Nephron (organoid): Measurements from ENCODE around the gene MUC13.

ENCODE experiments used
- H3K27ac Mint-ChIP-seq, 3 experiments: 2 replicates each; pipeline ENCODE4 v1.8.0; 2020; ENCODE audit warnings: mixed read lengths in 3 of 3, mild to moderate bottlenecking in 2 of 3, moderate library complexity in 1 of 3
- H3K27me3 Mint-ChIP-seq: 2 replicates; pipeline ENCODE4 v1.8.0; 2021; ENCODE audit warnings: low read depth, mild to moderate bottlenecking, moderate library complexity, mixed read lengths
- H3K36me3 Mint-ChIP-seq: 2 replicates; pipeline ENCODE4 v1.8.0; 2020; ENCODE audit warnings: low read depth, mixed read lengths
- H3K4me1 Mint-ChIP-seq: 2 replicates; pipeline ENCODE4 v1.8.0; 2020; ENCODE audit warnings: mixed read lengths
- H3K4me3 Mint-ChIP-seq, 3 experiments: 2 replicates each; pipeline ENCODE4 v1.8.0; 2020; ENCODE audit warnings: mild to moderate bottlenecking in 3 of 3, mixed read lengths in 3 of 3, moderate library complexity in 2 of 3
- H3K9me3 Mint-ChIP-seq: 2 replicates; pipeline ENCODE4 v1.8.0; 2020; ENCODE audit warnings: mixed read lengths
- TF ChIP-seq, protein P1 (sequence below), 3 experiments: fragments of 200-600 bp; sonication (generic); IDR thresholded peaks; one replicate each; pipeline ENCODE4 v1.5.0; 2021; ENCODE audit warnings: antibody characterized with exemption in 3 of 3; ENCODE audit not compliant: unreplicated experiment in 3 of 3

The MUC13 gene

DNA sequence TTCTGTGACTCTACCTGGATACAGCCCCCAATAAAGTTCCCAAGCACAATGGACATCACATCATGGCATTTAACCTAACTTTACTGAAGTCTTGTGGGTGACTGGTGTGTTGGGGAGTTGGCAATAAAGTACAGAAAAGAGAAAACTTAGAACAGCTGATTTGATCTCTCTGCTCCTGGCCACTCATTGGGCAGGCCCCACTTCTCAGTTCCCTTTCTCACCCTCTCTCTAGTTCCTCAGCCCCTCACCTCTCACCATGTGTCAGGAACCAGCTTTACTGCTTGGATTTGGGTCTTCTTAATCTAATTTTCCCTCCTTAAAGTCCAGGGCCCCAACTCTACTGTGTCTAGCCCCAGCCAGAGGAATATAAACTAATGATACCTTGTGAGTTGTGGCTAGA lies 713 bp upstream of the MUC13 start:
- Mint-ChIP-seq H3K9me3 (peaks cover 3% of the 10 kb centered on the region), H3K36me3 (no peaks in the 10 kb centered on the region), H3K27ac (no peak overlapping the region), H3K4me3 (no peak overlapping the region), H3K4me1 (no peaks in the 10 kb centered on the region), H3K27me3 (peaks cover 16% of the 10 kb centered on the region)
- TF ChIP-seq, protein P1, sequence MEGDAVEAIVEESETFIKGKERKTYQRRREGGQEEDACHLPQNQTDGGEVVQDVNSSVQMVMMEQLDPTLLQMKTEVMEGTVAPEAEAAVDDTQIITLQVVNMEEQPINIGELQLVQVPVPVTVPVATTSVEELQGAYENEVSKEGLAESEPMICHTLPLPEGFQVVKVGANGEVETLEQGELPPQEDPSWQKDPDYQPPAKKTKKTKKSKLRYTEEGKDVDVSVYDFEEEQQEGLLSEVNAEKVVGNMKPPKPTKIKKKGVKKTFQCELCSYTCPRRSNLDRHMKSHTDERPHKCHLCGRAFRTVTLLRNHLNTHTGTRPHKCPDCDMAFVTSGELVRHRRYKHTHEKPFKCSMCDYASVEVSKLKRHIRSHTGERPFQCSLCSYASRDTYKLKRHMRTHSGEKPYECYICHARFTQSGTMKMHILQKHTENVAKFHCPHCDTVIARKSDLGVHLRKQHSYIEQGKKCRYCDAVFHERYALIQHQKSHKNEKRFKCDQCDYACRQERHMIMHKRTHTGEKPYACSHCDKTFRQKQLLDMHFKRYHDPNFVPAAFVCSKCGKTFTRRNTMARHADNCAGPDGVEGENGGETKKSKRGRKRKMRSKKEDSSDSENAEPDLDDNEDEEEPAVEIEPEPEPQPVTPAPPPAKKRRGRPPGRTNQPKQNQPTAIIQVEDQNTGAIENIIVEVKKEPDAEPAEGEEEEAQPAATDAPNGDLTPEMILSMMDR (IDR thresholded peaks at IDR 0.05; ENCODE audit: unreplicated experiment in 3 of 3): no peak

DNA sequence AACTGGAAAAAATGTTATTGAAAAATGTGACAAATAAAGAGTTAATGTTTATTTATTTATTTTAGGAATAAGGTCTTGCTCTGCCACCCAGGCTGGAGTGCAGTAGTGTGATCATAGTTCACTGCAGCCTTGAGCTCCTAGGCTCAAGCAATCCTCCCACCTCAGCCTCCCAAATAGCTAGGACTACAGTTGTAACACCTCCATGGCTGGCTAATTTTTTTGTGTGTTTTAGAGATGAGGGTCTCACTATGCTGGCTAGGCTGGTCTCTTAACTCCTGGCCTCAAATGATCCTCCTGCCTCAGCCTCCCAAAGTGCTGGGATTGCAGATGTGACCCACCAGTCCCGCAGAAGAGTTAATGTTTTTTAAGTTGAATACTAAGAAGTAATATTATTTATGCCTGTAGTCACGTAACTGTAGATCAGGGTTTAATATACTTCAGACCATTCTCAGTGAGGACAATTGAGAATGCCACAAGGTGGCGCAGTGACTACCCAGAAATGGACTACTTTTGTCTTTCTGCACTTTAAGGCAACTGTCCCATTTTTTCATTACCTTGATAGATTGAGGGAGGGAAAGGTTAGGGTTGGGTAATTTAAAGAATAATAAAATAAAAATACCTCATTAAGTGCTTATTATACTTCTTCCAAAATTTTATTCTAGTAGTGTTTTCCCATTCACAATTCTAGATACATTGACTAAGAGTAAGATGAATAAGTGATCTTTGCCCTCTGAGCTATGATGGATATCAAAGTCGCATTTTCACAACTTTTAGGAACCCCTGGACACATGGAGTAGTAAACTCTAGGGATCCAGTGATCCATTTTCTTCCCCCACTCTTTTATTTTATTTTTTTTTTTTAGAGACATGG lies 6.0 kb downstream of the MUC13 start:
- no peaks in the 10 kb centered on the region for H3K36me3 Mint-ChIP-seq
- H3K27ac Mint-ChIP-seq: no peak overlapping the region
- no peaks in the 10 kb centered on the region for H3K4me1 Mint-ChIP-seq
- no peak overlapping the region for H3K4me3 Mint-ChIP-seq
- H3K27me3 Mint-ChIP-seq: peaks cover 13% of the 10 kb centered on the region
- TF ChIP-seq, protein P1 (IDR thresholded peaks at IDR 0.05; ENCODE audit: unreplicated experiment in 3 of 3): peak; percentile 50 to 65 (median 62)
- H3K9me3 Mint-ChIP-seq: no peaks in the 10 kb centered on the region

DNA sequence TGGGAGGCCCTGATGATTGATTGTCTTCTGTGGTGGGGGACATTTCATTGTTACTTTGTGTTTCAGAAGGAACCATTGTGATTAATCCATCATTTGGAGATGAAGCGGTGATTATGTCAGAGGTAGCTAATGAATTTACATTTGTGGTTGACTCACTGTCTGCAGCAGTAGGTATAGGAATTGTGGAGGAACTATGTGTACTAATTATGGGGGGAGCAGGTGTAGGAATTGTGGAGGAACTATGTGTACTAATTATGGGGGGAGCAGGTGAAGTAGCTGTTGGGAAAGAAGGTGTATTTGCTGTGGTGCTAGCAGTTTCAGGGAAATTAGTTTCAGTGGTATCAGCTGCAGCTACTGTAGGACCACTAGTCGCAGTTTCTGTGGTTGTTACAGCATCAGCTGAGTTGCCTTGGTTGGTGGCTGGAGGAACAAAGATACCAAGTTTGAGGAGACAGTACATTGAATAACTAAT lies 6.9 kb downstream of the MUC13 start:
- TF ChIP-seq, protein P1 (IDR thresholded peaks at IDR 0.05; ENCODE audit: unreplicated experiment in 3 of 3): no peak
- H3K27me3 Mint-ChIP-seq: peaks cover 8% of the 10 kb centered on the region

DNA sequence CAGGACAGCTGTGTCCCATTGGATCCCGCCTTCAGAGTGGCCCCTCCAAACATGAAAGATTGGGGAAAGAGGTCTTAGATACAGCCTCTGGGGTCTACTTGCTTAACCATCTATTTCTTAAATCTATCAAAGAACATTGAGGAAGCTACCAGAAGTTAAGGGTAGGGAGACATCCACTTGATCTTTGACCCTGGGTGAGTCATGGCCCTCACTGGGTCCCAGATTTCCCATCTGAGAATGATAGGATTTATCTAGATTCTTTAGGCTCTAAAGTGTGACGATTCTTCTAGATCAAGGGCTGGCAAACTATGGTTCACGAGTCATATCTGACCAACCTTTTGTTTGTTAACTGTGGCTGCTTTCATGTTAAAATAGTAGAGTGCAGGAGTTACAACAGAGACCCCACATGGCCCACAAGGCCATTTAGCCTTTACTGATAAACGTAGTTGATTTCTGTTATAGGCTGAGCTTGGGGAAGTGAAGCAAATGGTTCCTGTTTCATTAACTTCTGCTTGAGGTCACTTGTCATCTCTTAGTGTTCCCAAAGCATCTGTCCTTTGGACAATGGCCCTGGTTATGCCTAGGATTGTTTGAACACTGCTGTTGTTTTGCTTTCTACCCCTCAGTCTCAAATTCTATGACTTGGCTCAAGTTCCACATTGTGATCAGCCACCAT lies 8.0 kb downstream of the MUC13 start:
- TF ChIP-seq, protein P1 (IDR thresholded peaks at IDR 0.05; ENCODE audit: unreplicated experiment in 3 of 3): no peak
- Mint-ChIP-seq H3K27me3 (peaks cover 6% of the 10 kb centered on the region), H3K4me1 (no peaks in the 10 kb centered on the region)

More for the DNA sequence above, 6.9 kb downstream of the MUC13 start:
- Mint-ChIP-seq H3K4me3 (no peak overlapping the region), H3K9me3 (no peaks in the 10 kb centered on the region), H3K4me1 (no peaks in the 10 kb centered on the region), H3K36me3 (no peaks in the 10 kb centered on the region), H3K27ac (no peak overlapping the region)

GRCh38 chr3:124924741-124925140 lies 9.8 kb downstream of the MUC13 start:
- Mint-ChIP-seq H3K4me1 (no peaks in the 10 kb centered on the region), H3K9me3 (no peaks in the 10 kb centered on the region), H3K27me3 (peaks cover 7% of the 10 kb centered on the region), H3K4me3 (no peak overlapping the region), H3K36me3 (no peaks in the 10 kb centered on the region), H3K27ac (no peak overlapping the region)
- TF ChIP-seq, protein P1 (IDR thresholded peaks at IDR 0.05; ENCODE audit: unreplicated experiment in 3 of 3): no peak

More for the DNA sequence above, 8.0 kb downstream of the MUC13 start:
- Mint-ChIP-seq H3K9me3 (no peaks in the 10 kb centered on the region), H3K36me3 (no peaks in the 10 kb centered on the region), H3K27ac (no peak overlapping the region), H3K4me3 (no peak overlapping the region)
